Smooth muscle cell (in vitro differentiated cells): Measurements from ENCODE around the gene CD59. TPM values are rescaled to one million over a fixed set of nuclear protein-coding genes. Genes with fewer than 3 reads are reported as not detected.

Experiments
- DNase-seq: peaks from one replicate; lab custom pipeline; 2025; ENCODE audit not compliant: unreplicated experiment; lab: John Stamatoyannopoulos, UW
- H2AFZ ChIP-seq: fragments of 200-600 bp; sonication (generic); 2 replicates; pipeline ENCODE4 v1.6.0; 2016; ENCODE audit warnings: antibody characterized with exemption, low read depth, mild to moderate bottlenecking
- H3F3A ChIP-seq: fragments of 200-600 bp; sonication (generic); 2 replicates; pipeline ENCODE4 v1.6.0; 2017; ENCODE audit warnings: antibody characterized with exemption, low read depth
- H3K27ac ChIP-seq: fragments of 200-600 bp; sonication (generic); 2 replicates; pipeline ENCODE4 v1.5.1; 2016; ENCODE audit warnings: low read depth, mild to moderate bottlenecking
- H3K27me3 ChIP-seq: fragments of 200-600 bp; sonication (generic); 2 replicates; pipeline ENCODE4 v1.6.1; 2016; ENCODE audit warnings: low read depth, mild to moderate bottlenecking
- H3K36me3 ChIP-seq: fragments of 200-600 bp; sonication (generic); 2 replicates; pipeline ENCODE4 v1.5.1; 2016; ENCODE audit warnings: low read depth
- H3K4me1 ChIP-seq: fragments of 200-600 bp; sonication (generic); 2 replicates; pipeline ENCODE4 v1.5.1; 2016; ENCODE audit warnings: low read depth
- H3K4me2 ChIP-seq: fragments of 200-600 bp; sonication (generic); 2 replicates; pipeline ENCODE4 v1.6.0; 2016; ENCODE audit warnings: mild to moderate bottlenecking
- H3K4me3 ChIP-seq: fragments of 200-600 bp; sonication (generic); 2 replicates; pipeline ENCODE4 v1.5.1; 2016; ENCODE audit warnings: mild to moderate bottlenecking
- H3K79me2 ChIP-seq: fragments of 200-600 bp; sonication (generic); 2 replicates; pipeline ENCODE4 v1.6.0; 2016; ENCODE audit warnings: low read depth, mild to moderate bottlenecking
- H3K9ac ChIP-seq: fragments of 200-600 bp; sonication (generic); 2 replicates; pipeline ENCODE4 v1.6.0; 2016; ENCODE audit warnings: low read depth
- H3K9me3 ChIP-seq: fragments of 200-600 bp; sonication (generic); replicated peaks from 2 replicates; pipeline ENCODE4 v1.5.1; 2016; ENCODE audit warnings: low read depth
- H4K20me1 ChIP-seq: fragments of 200-600 bp; sonication (generic); 2 replicates; pipeline ENCODE4 v1.6.0; 2016; ENCODE audit warnings: low read depth
- CTCF ChIP-seq: fragments of 200-600 bp; sonication (generic); IDR thresholded peaks from 2 replicates; pipeline ENCODE4 v1.5.1; 2017; ENCODE audit warnings: borderline replicate concordance, mild to moderate bottlenecking, antibody characterized with exemption; ENCODE audit not compliant: insufficient read depth, poor library complexity, severe bottlenecking
- WGBS: methylation state at CpG from one replicate; pipeline ENCODE4 v1.1.7; 2016; ENCODE audit warnings: low lambda C conversion rate; 5-methylcytosine and 5-hydroxymethylcytosine counted together
- polyA plus RNA-seq: library from polyadenylated mRNA; unstranded; fragments of >200 nt; fragmentation: Nextera tagmentation; extraction: Ambion mirVana; gene quantifications from 2 replicates; pipeline ENCODE4 v1.2.1, GENCODE V29; 2016
- total RNA-seq: library from RNA; depleted of rRNA; stranded (reverse); fragments of >200 nt; gene quantifications from 2 replicates; pipeline ENCODE4 v1.2.3, GENCODE V29; 2014

CD59 gene
- total and polyA plus RNA-seq, 2 experiments from 2014 or later = 291 to 563 TPM

GRCh38 chr11:33699515-33700062 lies 36.6 kb downstream of the CD59 start:
- no peaks in the 10 kb centered on the region for H3K36me3 ChIP-seq
- H4K20me1 ChIP-seq = no peaks in the 10 kb centered on the region
- H3K4me1 ChIP-seq = peaks cover 20% of the 10 kb centered on the region
- H3K4me3 ChIP-seq = no peak overlapping the region
- no peaks in the 10 kb centered on the region for H3K9me3 ChIP-seq
- no peaks in the 10 kb centered on the region for H3K79me2 ChIP-seq
- H3F3A ChIP-seq = peaks cover 9% of the 10 kb centered on the region
- no peak overlapping the region for H3K9ac ChIP-seq
- no peak for DNase-seq
- peak overlapping the region; percentile 85 for H3K27ac ChIP-seq
- TF ChIP-seq CTCF = no peak
- WGBS = 69% methylated on average over 12 of the region's 12 CpGs
- no peaks in the 10 kb centered on the region for H3K27me3 ChIP-seq
- H2AFZ ChIP-seq = no peak overlapping the region
- peak overlapping the region; percentile 81 for H3K4me2 ChIP-seq

DNA sequence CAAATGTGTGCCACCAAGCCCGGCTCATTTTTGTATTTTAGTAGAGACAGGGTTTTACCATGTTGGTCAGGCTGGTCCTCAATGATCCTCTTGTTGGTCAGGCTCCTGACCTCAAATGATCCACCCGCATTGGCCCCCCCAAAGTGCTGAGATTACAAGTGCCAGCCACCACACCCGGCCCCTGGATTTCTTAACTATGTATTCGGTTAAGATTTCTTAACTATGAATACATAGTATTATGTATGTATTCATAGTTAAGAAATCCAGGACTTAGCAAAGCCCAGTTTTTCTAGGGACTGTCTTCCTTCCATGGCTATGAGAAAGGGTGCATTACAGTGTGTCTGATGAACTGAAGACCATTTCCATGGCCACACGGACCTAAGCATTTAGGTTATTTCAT lies 37.3 kb downstream of the CD59 start:
- H3K9ac ChIP-seq = no peak overlapping the region
- no peak overlapping the region for H2AFZ ChIP-seq
- no peak for TF ChIP-seq CTCF
- no peaks in the 10 kb centered on the region for H3K9me3 ChIP-seq
- WGBS = 90% methylated on average over 5 of the region's 5 CpGs
- H3F3A ChIP-seq = peaks cover 9% of the 10 kb centered on the region
- peak overlapping the region; percentile 85 for H3K27ac ChIP-seq
- DNase-seq = no peak
- H3K27me3 ChIP-seq = no peaks in the 10 kb centered on the region
- peaks cover 20% of the 10 kb centered on the region for H3K4me1 ChIP-seq
- H3K36me3 ChIP-seq = no peaks in the 10 kb centered on the region
- no peaks in the 10 kb centered on the region for H3K79me2 ChIP-seq
- H4K20me1 ChIP-seq = no peaks in the 10 kb centered on the region
- no peak overlapping the region for H3K4me2 ChIP-seq
- no peak overlapping the region for H3K4me3 ChIP-seq

- Histone ChIP-seq H3K27ac (no peak overlapping the region), H2AFZ (no peak overlapping the region), H3K4me1 (peaks cover 23% of the 10 kb centered on the region), H3K9ac (no peak overlapping the region), H3K36me3 (no peaks in the 10 kb centered on the region), H3K4me2 (no peak overlapping the region), H3K9me3 (no peaks in the 10 kb centered on the region), H4K20me1 (no peaks in the 10 kb centered on the region), H3F3A (peaks cover 9% of the 10 kb centered on the region), H3K27me3 (no peaks in the 10 kb centered on the region), H3K4me3 (no peak overlapping the region), H3K79me2 (no peaks in the 10 kb centered on the region)
- TF ChIP-seq CTCF = no peak
- 75% methylated on average over 3 of the region's 3 CpGs for WGBS
- no peak for DNase-seq
Observed at GRCh38 chr11:33697997-33698396, 38.2 kb downstream of the CD59 start.

DNA sequence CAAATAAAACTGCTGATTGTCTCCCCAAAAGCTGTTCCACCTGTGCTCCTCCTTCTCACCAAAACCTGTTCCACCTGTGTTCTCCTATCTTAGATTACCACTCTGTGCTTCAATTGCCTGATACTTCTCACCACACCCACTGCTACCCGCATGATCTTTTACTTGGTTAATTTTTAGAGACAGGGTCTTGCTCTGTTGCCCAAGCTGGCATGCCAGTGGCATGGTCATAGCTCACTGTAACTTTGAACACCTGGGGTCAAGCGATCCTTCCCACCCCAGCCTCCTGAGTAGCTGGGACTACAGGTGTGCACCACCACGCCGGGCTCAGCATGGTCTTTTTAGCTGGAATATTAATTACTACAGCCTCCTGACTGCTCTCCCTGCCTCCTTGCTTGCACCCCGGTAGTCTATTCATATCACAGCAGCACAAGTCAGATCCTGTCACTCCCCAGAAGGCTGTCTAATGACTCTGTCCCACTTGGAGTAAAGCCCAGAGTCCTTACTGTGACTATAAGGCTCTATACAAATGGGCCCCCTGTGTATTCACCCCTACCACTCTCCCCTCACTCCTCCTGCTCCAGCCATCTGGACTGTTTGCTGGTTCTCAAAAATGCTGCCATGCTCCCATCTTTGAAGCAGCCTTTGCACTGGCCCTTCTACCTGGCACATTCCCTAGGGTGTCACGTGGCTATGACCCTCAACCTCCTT lies 39.1 kb downstream of the CD59 start:
- DNase-seq = no peak
- peaks cover 32% of the 10 kb centered on the region for H3K4me1 ChIP-seq
- H4K20me1 ChIP-seq = no peaks in the 10 kb centered on the region
- H3K79me2 ChIP-seq = no peaks in the 10 kb centered on the region
- H3K4me3 ChIP-seq = no peak overlapping the region
- TF ChIP-seq CTCF = no peak
- 98% methylated on average over 6 of the region's 6 CpGs for WGBS
- H3F3A ChIP-seq = peaks cover 9% of the 10 kb centered on the region
- no peak overlapping the region for H3K9ac ChIP-seq
- H3K27ac ChIP-seq = no peak overlapping the region
- H3K27me3 ChIP-seq = no peaks in the 10 kb centered on the region
- no peaks in the 10 kb centered on the region for H3K9me3 ChIP-seq
- H3K36me3 ChIP-seq = no peaks in the 10 kb centered on the region
- no peak overlapping the region for H3K4me2 ChIP-seq
- H2AFZ ChIP-seq = no peak overlapping the region
